Fibroblast of villous mesenchyme (primary cell): ENCODE results near the gene BEGAIN. TPM values are rescaled to one million over a fixed set of nuclear protein-coding genes. Genes with fewer than 3 reads are reported as not detected.

Source experiments
- DNase-seq: peaks from one replicate; pipeline ENCODE4 v3.0.0-alpha.2; 2010; ENCODE audit warnings: low read depth
- H3K4me3 ChIP-seq: 2 replicates; pipeline ENCODE4 v1.5.1; 2011; ENCODE audit warnings: low read depth, mild to moderate bottlenecking, low read length
- total RNA-seq: library from RNA; depleted of rRNA; stranded (reverse); fragments of >200 nt; gene quantifications from 2 replicates; pipeline ENCODE4 v1.2.3, GENCODE V29; 2012
- TF ChIP-seq, protein P1 (sequence below): IDR thresholded peaks from 2 replicates; pipeline ENCODE4 v1.5.1; 2012; ENCODE audit warnings: low read depth, mild to moderate bottlenecking, low read length; ENCODE audit not compliant: insufficient read depth

Gene BEGAIN
- total RNA-seq, 1 donor = not detected

GRCh38 chr14:100544506-100545141 lies 42.6 kb downstream of the BEGAIN start:
- no peak overlapping the region for H3K4me3 ChIP-seq
- no peak for DNase-seq
- TF ChIP-seq, protein P1, sequence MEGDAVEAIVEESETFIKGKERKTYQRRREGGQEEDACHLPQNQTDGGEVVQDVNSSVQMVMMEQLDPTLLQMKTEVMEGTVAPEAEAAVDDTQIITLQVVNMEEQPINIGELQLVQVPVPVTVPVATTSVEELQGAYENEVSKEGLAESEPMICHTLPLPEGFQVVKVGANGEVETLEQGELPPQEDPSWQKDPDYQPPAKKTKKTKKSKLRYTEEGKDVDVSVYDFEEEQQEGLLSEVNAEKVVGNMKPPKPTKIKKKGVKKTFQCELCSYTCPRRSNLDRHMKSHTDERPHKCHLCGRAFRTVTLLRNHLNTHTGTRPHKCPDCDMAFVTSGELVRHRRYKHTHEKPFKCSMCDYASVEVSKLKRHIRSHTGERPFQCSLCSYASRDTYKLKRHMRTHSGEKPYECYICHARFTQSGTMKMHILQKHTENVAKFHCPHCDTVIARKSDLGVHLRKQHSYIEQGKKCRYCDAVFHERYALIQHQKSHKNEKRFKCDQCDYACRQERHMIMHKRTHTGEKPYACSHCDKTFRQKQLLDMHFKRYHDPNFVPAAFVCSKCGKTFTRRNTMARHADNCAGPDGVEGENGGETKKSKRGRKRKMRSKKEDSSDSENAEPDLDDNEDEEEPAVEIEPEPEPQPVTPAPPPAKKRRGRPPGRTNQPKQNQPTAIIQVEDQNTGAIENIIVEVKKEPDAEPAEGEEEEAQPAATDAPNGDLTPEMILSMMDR = no peak

GRCh38 chr14:100543471-100544455 lies 43.5 kb downstream of the BEGAIN start:
- TF ChIP-seq, protein P1 = no peak
- H3K4me3 ChIP-seq = no peak overlapping the region
- no peak for DNase-seq

DNA sequence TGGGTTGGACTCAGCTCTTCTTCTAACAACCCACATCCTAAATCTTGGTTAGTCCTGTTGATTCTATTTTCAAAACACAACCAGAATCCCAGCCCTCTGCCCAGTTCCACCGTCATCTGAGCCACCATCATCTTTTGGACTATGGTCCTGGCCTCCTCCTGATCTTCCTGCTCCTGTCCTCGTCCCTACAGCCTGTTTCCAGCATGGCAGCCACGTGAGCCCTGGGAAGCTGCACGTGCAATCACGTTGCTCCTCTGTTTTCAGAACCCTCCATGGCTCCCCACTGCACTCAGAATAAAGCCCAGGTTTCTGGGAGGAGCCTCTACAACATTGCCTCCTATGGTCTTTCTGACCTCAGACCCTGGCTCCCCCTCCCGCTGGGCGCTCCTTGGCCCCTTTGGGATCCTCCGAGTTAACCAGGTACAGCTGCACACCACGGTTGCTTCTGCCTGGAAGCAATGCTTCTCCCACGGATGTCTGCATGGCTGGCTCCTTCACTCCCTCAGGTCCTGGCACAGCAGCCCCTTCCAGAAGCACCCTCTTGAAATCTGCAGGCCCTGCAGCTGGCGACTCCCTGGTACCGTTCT lies 44.5 kb downstream of the BEGAIN start:
- TF ChIP-seq, protein P1 = no peak
- DNase-seq = no peak
- H3K4me3 ChIP-seq = no peak overlapping the region

DNA sequence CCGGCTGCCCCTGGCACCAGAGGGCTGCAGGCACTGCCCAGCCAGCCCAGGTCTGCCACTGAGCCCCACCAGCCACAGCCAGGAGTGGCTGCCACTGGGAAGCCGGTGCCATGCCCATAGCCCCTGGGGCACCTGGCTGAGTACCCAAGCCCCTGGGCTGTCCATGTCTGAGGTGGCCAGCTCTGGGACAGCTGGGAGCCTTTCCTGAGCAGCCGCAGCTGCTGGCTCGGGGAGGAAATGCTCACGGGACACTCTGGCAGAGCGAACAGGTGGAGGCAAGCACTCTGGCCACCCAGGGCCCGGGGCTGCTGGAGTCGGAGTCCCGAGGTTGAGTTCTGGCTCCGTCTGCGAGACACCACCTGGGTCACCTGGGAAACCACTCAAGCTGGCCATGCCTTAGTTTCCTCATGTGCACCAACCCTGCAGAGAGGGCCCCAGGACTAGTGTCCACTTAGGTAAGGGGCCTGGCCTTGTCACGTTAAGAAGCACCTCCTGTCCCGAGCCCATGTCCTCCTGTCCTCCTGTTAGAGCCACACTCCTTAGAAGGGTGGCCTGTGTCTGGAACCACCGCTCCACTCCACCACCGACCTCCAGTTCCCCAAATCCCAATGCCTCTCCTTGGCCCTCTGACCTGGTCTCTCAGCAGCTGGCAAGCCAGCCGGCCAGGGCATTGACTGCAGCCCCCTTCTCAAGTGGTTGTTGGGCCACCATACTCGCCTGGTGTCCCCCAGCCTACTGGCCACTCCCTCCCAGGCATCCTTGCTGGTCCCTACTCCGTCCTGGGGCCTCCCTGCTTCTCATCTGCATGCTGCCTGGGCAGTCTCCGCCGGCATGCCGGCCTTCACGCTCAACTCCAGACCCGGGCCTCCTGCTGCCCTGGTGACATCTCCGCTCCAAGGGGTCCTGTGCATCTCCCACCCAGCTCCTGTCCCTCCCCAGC lies 45.3 kb downstream of the BEGAIN start:
- H3K4me3 ChIP-seq = no peak overlapping the region
- TF ChIP-seq, protein P1 = no peak
- no peak for DNase-seq

DNA sequence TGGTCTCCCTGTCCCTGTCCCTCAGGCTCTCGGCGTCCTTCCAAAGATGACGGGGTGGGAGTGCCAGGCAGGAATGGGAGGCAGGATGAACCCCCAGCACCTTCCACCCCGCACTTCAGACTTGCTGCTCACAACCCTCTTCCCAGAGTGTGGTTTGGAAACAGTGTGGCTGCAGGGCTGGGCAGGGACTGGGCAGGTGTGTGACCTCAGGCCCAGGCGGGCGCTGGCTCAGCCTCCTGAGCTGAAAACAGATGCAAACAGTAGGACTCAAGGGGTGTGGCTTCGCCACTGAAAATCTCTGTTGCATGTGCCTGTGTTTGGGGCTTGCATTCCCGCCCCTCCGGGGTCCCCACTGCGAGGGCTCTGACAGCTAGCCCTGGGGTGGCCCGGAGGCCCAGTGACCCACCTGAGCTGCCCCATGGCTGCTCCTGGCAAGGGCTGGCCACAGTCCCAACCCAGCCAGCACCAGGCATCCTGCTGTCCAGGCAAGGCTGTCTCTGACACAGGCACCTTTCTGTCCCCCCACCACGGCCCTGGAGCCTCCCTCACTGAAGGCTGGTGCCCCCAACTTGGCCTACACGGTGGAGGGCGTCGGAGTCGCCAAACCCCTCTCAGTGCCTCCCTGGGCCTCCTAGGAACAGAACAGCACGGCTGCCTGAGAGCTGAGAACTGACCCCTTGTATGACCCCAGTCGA lies 46.1 kb downstream of the BEGAIN start:
- no peak overlapping the region for H3K4me3 ChIP-seq
- TF ChIP-seq, protein P1 = no peak
- DNase-seq = no peak
